ENCODE data around the gene CXCR4.

Gene CXCR4

GRCh38 chr2:136067897-136068580 lies 49.9 kb downstream of the CXCR4 start:
- no peak overlapping the region for H3K9ac ChIP-seq (ENCODE audit: low read depth, low read length)
- peaks cover 27% of the 10 kb centered on the region for H3K27me3 ChIP-seq (ENCODE audit: control insufficient read depth, insufficient read depth, low read length)
- no peak overlapping the region for H3K4me3 ChIP-seq (ENCODE audit: low read length)
- no peak overlapping the region for H3K4me2 ChIP-seq (ENCODE audit: low read length)
- H3K36me3 ChIP-seq (ENCODE audit: insufficient read depth, low read length): no peaks in the 10 kb centered on the region
- no peaks in the 10 kb centered on the region for H3K9me3 ChIP-seq (replicated peaks; ENCODE audit: low read length)
- no peaks in the 10 kb centered on the region for H3K4me1 ChIP-seq (ENCODE audit: control insufficient read depth, insufficient read depth, low read length)

DNA sequence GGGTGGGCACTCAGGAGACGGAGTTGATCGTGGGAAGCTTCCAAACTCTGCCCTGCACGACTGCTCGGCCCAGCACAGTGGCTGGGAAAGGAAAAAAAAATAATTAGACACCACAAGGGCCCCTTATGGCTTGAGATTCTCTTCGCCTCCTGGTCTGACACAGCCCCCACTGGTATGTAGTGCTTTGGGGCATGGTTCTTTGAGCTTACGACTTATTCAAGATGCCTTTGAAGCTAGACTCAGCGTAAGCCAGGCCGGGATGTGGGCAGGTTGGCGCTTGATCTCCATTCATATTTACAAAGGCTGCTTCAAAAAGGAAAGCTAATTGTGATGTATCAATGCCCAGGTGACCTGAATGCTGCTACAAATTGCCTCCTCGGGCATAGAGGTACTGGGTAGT lies 50.5 kb downstream of the CXCR4 start:
- Histone ChIP-seq H3K9me3 (replicated peaks; ENCODE audit: low read length) (no peaks in the 10 kb centered on the region), H3K4me3 (ENCODE audit: low read length) (no peak overlapping the region), H3K36me3 (ENCODE audit: insufficient read depth, low read length) (no peaks in the 10 kb centered on the region), H3K4me1 (ENCODE audit: control insufficient read depth, insufficient read depth, low read length) (no peaks in the 10 kb centered on the region), H3K4me2 (ENCODE audit: low read length) (no peak overlapping the region), H3K9ac (ENCODE audit: low read depth, low read length) (no peak overlapping the region), H3K27me3 (ENCODE audit: control insufficient read depth, insufficient read depth, low read length) (peaks cover 27% of the 10 kb centered on the region)

GRCh38 chr2:136065907-136066306 lies 52.0 kb downstream of the CXCR4 start:
- Histone ChIP-seq H3K9me3 (replicated peaks; ENCODE audit: low read length) (no peaks in the 10 kb centered on the region), H3K36me3 (ENCODE audit: insufficient read depth, low read length) (no peaks in the 10 kb centered on the region)

GRCh38 chr2:136065384-136065783 lies 52.6 kb downstream of the CXCR4 start:
- Histone ChIP-seq H3K36me3 (ENCODE audit: insufficient read depth, low read length) (no peaks in the 10 kb centered on the region), H3K4me2 (ENCODE audit: low read length) (no peak overlapping the region), H3K9me3 (replicated peaks; ENCODE audit: low read length) (no peaks in the 10 kb centered on the region), H3K9ac (ENCODE audit: low read depth, low read length) (no peak overlapping the region), H3K4me3 (ENCODE audit: low read length) (no peak overlapping the region), H3K27me3 (ENCODE audit: control insufficient read depth, insufficient read depth, low read length) (peaks cover 27% of the 10 kb centered on the region), H3K4me1 (ENCODE audit: control insufficient read depth, insufficient read depth, low read length) (no peaks in the 10 kb centered on the region)

More at GRCh38 chr2:136065907-136066306, 52.0 kb downstream of the CXCR4 start:
- H3K4me3 ChIP-seq (ENCODE audit: low read length): no peak overlapping the region
- no peak overlapping the region for H3K9ac ChIP-seq (ENCODE audit: low read depth, low read length)
- H3K27me3 ChIP-seq (ENCODE audit: control insufficient read depth, insufficient read depth, low read length): peaks cover 27% of the 10 kb centered on the region
- H3K4me1 ChIP-seq (ENCODE audit: control insufficient read depth, insufficient read depth, low read length): no peaks in the 10 kb centered on the region
- H3K4me2 ChIP-seq (ENCODE audit: low read length): no peak overlapping the region
